ENCODE results near the gene EPN1. TPM values are rescaled to one million over a fixed set of nuclear protein-coding genes. Genes with fewer than 3 reads are reported as not detected.
A peak's percentile ranks its signal among the peaks of the same experiment; 100 is the strongest.

The EPN1 gene
- total RNA-seq, 1 experiment from 2014 or later: 102 TPM

GRCh38 chr19:55655648-55656040, 19.4 kb upstream of the EPN1 start:
- ChIA-PET CTCF (no interaction called here), POLR2A (interaction anchor here (1.5 to 2.9 kb wide), 5 partner anchors 16 to 56 kb away, joined by 3 to 12 read pairs (median 7); partner anchors contain the start of genes FIZ1 and ZNF524)
- intact Hi-C loops (cut with micrococcal nuclease): no loop called here
- DNase-seq (ENCODE audit: unreplicated experiment): no peak
- Mint-ChIP-seq H3K4me3 (ENCODE audit: unreplicated experiment) (peak overlapping the region; percentile 84), H3K27ac (ENCODE audit: low read depth, unreplicated experiment) (peak overlapping the region; percentile 98), H3K9me3 (ENCODE audit: unreplicated experiment) (no peaks in the 10 kb centered on the region), H3K4me1 (ENCODE audit: insufficient read depth, unreplicated experiment) (peaks cover 29% of the 10 kb centered on the region), H3K27me3 (ENCODE audit: insufficient read depth, unreplicated experiment) (no peaks in the 10 kb centered on the region), H3K36me3 (ENCODE audit: insufficient read depth, unreplicated experiment) (peaks cover 21% of the 10 kb centered on the region)
- BruUV-seq (replicated peaks): TSS peak; percentile 49
- no peak for TF ChIP-seq CTCF (IDR thresholded peaks at IDR 0.05; ENCODE audit: unreplicated experiment)

- no peak for TF ChIP-seq CTCF (IDR thresholded peaks at IDR 0.05; ENCODE audit: unreplicated experiment)
- peaks cover 30% of the 10 kb centered on the region for H3K36me3 Mint-ChIP-seq (ENCODE audit: insufficient read depth, unreplicated experiment)
- POLR2A ChIA-PET: interaction anchor here (0.7 to 2.9 kb wide), 10 partner anchors 14 to 434 kb away, joined by 3 to 12 read pairs (median 5); partner anchors contain the start of genes FIZ1, ZNF524 and ZNF580
- H3K27ac Mint-ChIP-seq (ENCODE audit: low read depth, unreplicated experiment): peak overlapping the region; percentile 98
- no peaks in the 10 kb centered on the region for H3K27me3 Mint-ChIP-seq (ENCODE audit: insufficient read depth, unreplicated experiment)
- no peak for DNase-seq (ENCODE audit: unreplicated experiment)
- CTCF ChIA-PET: interaction anchor here (0.6 to 1.8 kb wide), 5 partner anchors 11 to 20 kb away, joined by 3 to 18 read pairs (median 6); no protein-coding TSS in a partner anchor
- no TSS peak for BruUV-seq (replicated peaks)
- intact Hi-C loops (cut with micrococcal nuclease): no loop called here
- peaks cover 29% of the 10 kb centered on the region for H3K4me1 Mint-ChIP-seq (ENCODE audit: insufficient read depth, unreplicated experiment)
- no peaks in the 10 kb centered on the region for H3K9me3 Mint-ChIP-seq (ENCODE audit: unreplicated experiment)
- H3K4me3 Mint-ChIP-seq (ENCODE audit: unreplicated experiment): peak overlapping the region; percentile 84
These were observed 18.5 kb upstream of the EPN1 start for GRCh38 chr19:55656552-55656951.

GRCh38 chr19:55656988-55657747, 17.9 kb upstream of the EPN1 start:
- intact Hi-C loops (cut with micrococcal nuclease): no loop called here
- POLR2A ChIA-PET: interaction anchor here (0.6 to 2.9 kb wide), 12 partner anchors 10 to 434 kb away, joined by 3 to 12 read pairs (median 4); partner anchors contain the start of genes CCDC106, FIZ1, ZNF524 and ZNF580
- Mint-ChIP-seq H3K27me3 (ENCODE audit: insufficient read depth, unreplicated experiment) (no peaks in the 10 kb centered on the region), H3K36me3 (ENCODE audit: insufficient read depth, unreplicated experiment) (peaks cover 36% of the 10 kb centered on the region), H3K27ac (ENCODE audit: low read depth, unreplicated experiment) (peak overlapping the region; percentile 98), H3K9me3 (ENCODE audit: unreplicated experiment) (no peaks in the 10 kb centered on the region), H3K4me1 (ENCODE audit: insufficient read depth, unreplicated experiment) (peaks cover 29% of the 10 kb centered on the region), H3K4me3 (ENCODE audit: unreplicated experiment) (peak overlapping the region; percentile 84)
- DNase-seq (ENCODE audit: unreplicated experiment): peak; percentile 49
- BruUV-seq (replicated peaks): no TSS peak
- CTCF ChIA-PET: interaction anchor here (0.5 to 1.8 kb wide), 6 partner anchors 11 to 21 kb away, joined by 3 to 18 read pairs (median 5); partner anchors contain the start of gene ZNF581
- TF ChIP-seq CTCF (IDR thresholded peaks at IDR 0.05; ENCODE audit: unreplicated experiment): no peak

- no peak for TF ChIP-seq CTCF (IDR thresholded peaks at IDR 0.05; ENCODE audit: unreplicated experiment)
- ChIA-PET POLR2A (interaction anchor here (0.6 kb wide), 1 partner anchor 423 kb away, joined by 3 read pairs; no protein-coding TSS in a partner anchor), CTCF (no interaction called here)
- no peak overlapping the region for H3K27ac Mint-ChIP-seq (ENCODE audit: low read depth, unreplicated experiment)
- peaks cover 29% of the 10 kb centered on the region for H3K4me1 Mint-ChIP-seq (ENCODE audit: insufficient read depth, unreplicated experiment)
- H3K27me3 Mint-ChIP-seq (ENCODE audit: insufficient read depth, unreplicated experiment): no peaks in the 10 kb centered on the region
- intact Hi-C loops (cut with micrococcal nuclease): no loop called here
- peak overlapping the region; percentile 84 for H3K4me3 Mint-ChIP-seq (ENCODE audit: unreplicated experiment)
- H3K36me3 Mint-ChIP-seq (ENCODE audit: insufficient read depth, unreplicated experiment): peaks cover 47% of the 10 kb centered on the region
- DNase-seq (ENCODE audit: unreplicated experiment): no peak
- no peaks in the 10 kb centered on the region for H3K9me3 Mint-ChIP-seq (ENCODE audit: unreplicated experiment)
- BruUV-seq (replicated peaks): no TSS peak
These were observed 16.1 kb upstream of the EPN1 start for GRCh38 chr19:55658846-55659459.
